ENCODE results near the gene PCDH15. TPM values are rescaled to one million over a fixed set of nuclear protein-coding genes. Genes with fewer than 3 reads are reported as not detected.

The PCDH15 gene
- total and polyA plus RNA-seq, 3 donors from 2014 or later: 1.7 to 3.2 (median 2.8) TPM

DNA sequence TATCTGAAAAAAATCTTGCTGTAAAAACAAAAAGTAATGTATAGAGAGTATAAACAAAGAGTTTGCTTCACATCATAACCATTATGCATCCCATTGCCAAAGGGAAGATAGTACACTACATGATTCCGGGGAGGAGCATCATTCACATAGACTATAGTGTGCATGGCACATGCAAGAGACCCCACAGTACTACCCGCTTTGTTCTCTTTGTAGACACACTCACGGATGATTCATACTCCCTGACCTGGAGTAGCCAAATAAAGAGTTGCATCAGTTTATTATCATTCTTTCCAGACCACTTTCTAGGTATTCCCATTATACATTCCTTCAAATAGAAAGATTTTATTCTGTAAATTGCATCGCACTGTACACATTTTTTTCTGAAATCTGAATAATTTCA lies 356.9 kb downstream of the PCDH15 start:
- DNase-seq: no peak
- Histone ChIP-seq H3K4me3 (no peak overlapping the region), H3K9me3 (no peaks in the 10 kb centered on the region), H3K36me3 (ENCODE audit: low read depth, missing control alignments) (no peaks in the 10 kb centered on the region), H3K27ac (no peak overlapping the region), H3K27me3 (no peaks in the 10 kb centered on the region), H3K4me1 (no peaks in the 10 kb centered on the region)
- 65% methylated on average over 4 of the region's 4 CpGs for WGBS, 2 donors
- intact Hi-C loops (cut with DNase I; ENCODE audit: low total_unique reads): no loop called here
- TF ChIP-seq POLR2A (IDR thresholded peaks at IDR 0.05): no peak
- TF ChIP-seq, protein P1, sequence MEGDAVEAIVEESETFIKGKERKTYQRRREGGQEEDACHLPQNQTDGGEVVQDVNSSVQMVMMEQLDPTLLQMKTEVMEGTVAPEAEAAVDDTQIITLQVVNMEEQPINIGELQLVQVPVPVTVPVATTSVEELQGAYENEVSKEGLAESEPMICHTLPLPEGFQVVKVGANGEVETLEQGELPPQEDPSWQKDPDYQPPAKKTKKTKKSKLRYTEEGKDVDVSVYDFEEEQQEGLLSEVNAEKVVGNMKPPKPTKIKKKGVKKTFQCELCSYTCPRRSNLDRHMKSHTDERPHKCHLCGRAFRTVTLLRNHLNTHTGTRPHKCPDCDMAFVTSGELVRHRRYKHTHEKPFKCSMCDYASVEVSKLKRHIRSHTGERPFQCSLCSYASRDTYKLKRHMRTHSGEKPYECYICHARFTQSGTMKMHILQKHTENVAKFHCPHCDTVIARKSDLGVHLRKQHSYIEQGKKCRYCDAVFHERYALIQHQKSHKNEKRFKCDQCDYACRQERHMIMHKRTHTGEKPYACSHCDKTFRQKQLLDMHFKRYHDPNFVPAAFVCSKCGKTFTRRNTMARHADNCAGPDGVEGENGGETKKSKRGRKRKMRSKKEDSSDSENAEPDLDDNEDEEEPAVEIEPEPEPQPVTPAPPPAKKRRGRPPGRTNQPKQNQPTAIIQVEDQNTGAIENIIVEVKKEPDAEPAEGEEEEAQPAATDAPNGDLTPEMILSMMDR (IDR thresholded peaks at IDR 0.05): no peak

DNA sequence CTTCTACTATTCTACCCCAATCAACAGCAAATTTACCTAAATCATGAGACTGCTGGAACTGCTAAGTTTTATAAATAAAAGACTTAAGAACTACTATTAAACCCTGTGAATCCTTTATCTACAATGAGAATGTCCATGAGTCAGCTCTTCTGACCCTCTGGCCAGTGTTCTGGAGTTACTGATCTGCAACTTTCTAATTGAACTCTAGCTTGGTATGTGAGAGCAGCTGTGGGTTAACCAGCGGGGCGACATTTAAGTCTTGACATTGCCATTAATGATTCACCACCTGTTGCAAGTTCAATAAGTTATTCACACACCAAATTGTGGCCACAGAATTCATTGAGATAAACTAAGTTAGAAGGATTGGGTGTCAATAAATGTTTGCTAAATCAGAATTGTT lies 359.8 kb downstream of the PCDH15 start:
- H3K4me1 ChIP-seq: no peaks in the 10 kb centered on the region
- H3K9me3 ChIP-seq: no peaks in the 10 kb centered on the region
- no peak overlapping the region for H3K4me3 ChIP-seq
- 88 to 97% methylated on average over 2 of the region's 2 CpGs for WGBS, 2 donors
- H3K27me3 ChIP-seq: no peaks in the 10 kb centered on the region
- intact Hi-C loops (cut with DNase I; ENCODE audit: low total_unique reads): no loop called here
- DNase-seq: no peak
- H3K36me3 ChIP-seq (ENCODE audit: low read depth, missing control alignments): no peaks in the 10 kb centered on the region
- H3K27ac ChIP-seq: no peak overlapping the region
- TF ChIP-seq, protein P1 (IDR thresholded peaks at IDR 0.05): no peak
- no peak for TF ChIP-seq POLR2A (IDR thresholded peaks at IDR 0.05)

DNA sequence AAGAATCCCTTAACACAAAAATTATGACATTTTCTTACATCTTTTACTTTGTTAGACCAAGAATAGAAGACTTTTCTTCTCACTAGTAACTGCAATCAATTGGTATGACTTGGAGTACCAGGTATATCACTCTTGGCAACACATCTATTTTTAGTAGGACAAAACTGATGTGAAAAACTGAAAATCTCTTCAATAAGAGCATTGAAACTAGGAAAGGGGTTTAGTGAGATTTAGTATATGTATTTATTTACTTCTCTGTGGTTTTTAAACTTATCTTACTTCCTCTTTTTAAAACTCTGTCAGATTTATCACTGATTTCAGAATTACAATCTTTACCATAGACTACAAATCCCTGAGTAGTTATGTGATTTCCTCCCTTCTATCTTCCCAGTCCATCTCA lies 366.2 kb downstream of the PCDH15 start:
- intact Hi-C loops (cut with DNase I; ENCODE audit: low total_unique reads): no loop called here

DNA sequence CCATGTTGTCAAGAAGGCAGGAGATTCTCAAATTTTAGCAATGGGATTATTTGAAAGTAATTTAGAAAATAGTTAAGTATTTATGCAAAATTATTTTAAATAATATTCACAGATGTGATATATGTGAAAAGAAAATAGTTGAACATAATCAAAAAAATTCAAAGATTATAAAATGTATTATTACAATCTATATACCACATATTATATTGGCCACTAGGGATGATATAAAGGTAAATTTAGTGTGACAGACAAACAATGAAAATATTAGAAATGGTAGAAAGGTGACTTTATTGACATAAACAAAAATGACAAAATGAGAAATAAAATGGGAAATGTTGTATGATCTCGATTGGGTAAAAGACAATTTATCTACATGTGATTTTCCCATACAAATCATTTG lies 385.5 kb downstream of the PCDH15 start:
- 88 to 98% methylated on average over 1 of the region's 1 CpG for WGBS, 2 donors
- DNase-seq: no peak

More for the DNA sequence above, 366.2 kb downstream of the PCDH15 start:
- Histone ChIP-seq H3K27me3 (no peaks in the 10 kb centered on the region), H3K9me3 (no peaks in the 10 kb centered on the region), H3K4me3 (no peak overlapping the region), H3K4me1 (no peaks in the 10 kb centered on the region), H3K36me3 (ENCODE audit: low read depth, missing control alignments) (no peaks in the 10 kb centered on the region), H3K27ac (no peak overlapping the region)
- no peak for DNase-seq
- TF ChIP-seq, protein P1 (IDR thresholded peaks at IDR 0.05): no peak

DNA sequence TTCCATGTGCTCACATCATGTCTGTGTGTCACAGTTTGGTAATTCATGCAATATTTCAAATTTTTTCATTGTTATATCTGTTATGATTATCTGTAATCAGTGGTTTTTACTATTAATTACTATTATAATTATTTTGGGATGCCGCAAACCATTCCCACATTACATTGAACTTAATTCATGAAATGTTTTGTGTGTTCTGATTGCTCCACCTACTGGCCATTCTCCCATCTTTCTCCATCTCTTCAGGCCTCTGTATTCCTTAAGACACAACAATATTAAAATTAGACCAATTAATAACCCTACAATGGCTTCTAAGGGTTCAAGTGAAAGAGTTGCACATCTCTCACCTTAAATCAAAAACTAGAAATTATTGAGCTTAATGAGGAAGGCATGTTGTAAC lies 398.5 kb downstream of the PCDH15 start:
- no peaks in the 10 kb centered on the region for H3K4me1 ChIP-seq
- H3K9me3 ChIP-seq: no peaks in the 10 kb centered on the region
- 53 to 69% methylated on average over 1 of the region's 1 CpG for WGBS, 2 donors
- intact Hi-C loops (cut with DNase I; ENCODE audit: low total_unique reads): no loop called here
- H3K4me3 ChIP-seq: no peak overlapping the region
- H3K36me3 ChIP-seq (ENCODE audit: low read depth, missing control alignments): no peaks in the 10 kb centered on the region
- no peak overlapping the region for H3K27ac ChIP-seq
- TF ChIP-seq, protein P1 (IDR thresholded peaks at IDR 0.05): peak in 1 of 3 experiments; percentile 35
- TF ChIP-seq POLR2A (IDR thresholded peaks at IDR 0.05): no peak
- no peaks in the 10 kb centered on the region for H3K27me3 ChIP-seq
- peak; percentile 33 for DNase-seq

More for the DNA sequence above, 385.5 kb downstream of the PCDH15 start:
- no peak overlapping the region for H3K27ac ChIP-seq
- no peaks in the 10 kb centered on the region for H3K9me3 ChIP-seq
- no peaks in the 10 kb centered on the region for H3K4me1 ChIP-seq
- H3K36me3 ChIP-seq (ENCODE audit: low read depth, missing control alignments): no peaks in the 10 kb centered on the region
- TF ChIP-seq, protein P1 (IDR thresholded peaks at IDR 0.05): peak in 1 of 3 experiments; percentile 67
- no peak for TF ChIP-seq POLR2A (IDR thresholded peaks at IDR 0.05)
- no peaks in the 10 kb centered on the region for H3K27me3 ChIP-seq
- intact Hi-C loops (cut with DNase I; ENCODE audit: low total_unique reads): no loop called here
- no peak overlapping the region for H3K4me3 ChIP-seq

Data from testis (tissue), 3 donors.